Activated T-cell treated with anti-CD3 and anti-CD28 coated beads, Interleukin-2, amount 50 U/mL, for 24 hours (primary cell): ENCODE measurements around the gene HLA-DQA1.
A peak's percentile ranks its signal among the peaks of the same experiment; 100 is the strongest.
"Not testable (repeated sequence)": the region's sequence is repeated elsewhere in the genome, so short reads cannot be mapped to it uniquely, and the experiment has no call there.

ENCODE experiments used
- DNase-seq: peaks from one replicate; pipeline ENCODE4 v3.0.0-alpha.2; 2020
- H3K27ac Mint-ChIP-seq: 2 replicates; pipeline ENCODE4 v1.8.0; 2020; ENCODE audit warnings: mild to moderate bottlenecking, mixed read lengths
- H3K27me3 Mint-ChIP-seq: 2 replicates; pipeline ENCODE4 v1.8.0; 2020; ENCODE audit warnings: mixed read lengths
- H3K36me3 Mint-ChIP-seq: 2 replicates; pipeline ENCODE4 v1.8.0; 2020; ENCODE audit warnings: low read depth, mixed read lengths
- H3K4me1 Mint-ChIP-seq: 2 replicates; pipeline ENCODE4 v1.8.0; 2020; ENCODE audit warnings: low read depth, mixed read lengths
- H3K4me3 Mint-ChIP-seq: 2 replicates; pipeline ENCODE4 v1.8.0; 2020; ENCODE audit warnings: mild to moderate bottlenecking, moderate library complexity, mixed read lengths
- H3K9me3 Mint-ChIP-seq: 2 replicates; pipeline ENCODE4 v1.8.0; 2020; ENCODE audit warnings: mixed read lengths

Gene HLA-DQA1

GRCh38 chr6:32637883-32638282, 677 bp downstream of the HLA-DQA1 start:
- H3K27me3 Mint-ChIP-seq = no peaks in the 10 kb centered on the region
- peaks cover 24% of the 10 kb centered on the region for H3K4me1 Mint-ChIP-seq
- H3K27ac Mint-ChIP-seq = no peak overlapping the region
- no peak overlapping the region for H3K4me3 Mint-ChIP-seq
- no peaks in the 10 kb centered on the region for H3K9me3 Mint-ChIP-seq
- no peaks in the 10 kb centered on the region for H3K36me3 Mint-ChIP-seq
- DNase-seq = no peak

DNA sequence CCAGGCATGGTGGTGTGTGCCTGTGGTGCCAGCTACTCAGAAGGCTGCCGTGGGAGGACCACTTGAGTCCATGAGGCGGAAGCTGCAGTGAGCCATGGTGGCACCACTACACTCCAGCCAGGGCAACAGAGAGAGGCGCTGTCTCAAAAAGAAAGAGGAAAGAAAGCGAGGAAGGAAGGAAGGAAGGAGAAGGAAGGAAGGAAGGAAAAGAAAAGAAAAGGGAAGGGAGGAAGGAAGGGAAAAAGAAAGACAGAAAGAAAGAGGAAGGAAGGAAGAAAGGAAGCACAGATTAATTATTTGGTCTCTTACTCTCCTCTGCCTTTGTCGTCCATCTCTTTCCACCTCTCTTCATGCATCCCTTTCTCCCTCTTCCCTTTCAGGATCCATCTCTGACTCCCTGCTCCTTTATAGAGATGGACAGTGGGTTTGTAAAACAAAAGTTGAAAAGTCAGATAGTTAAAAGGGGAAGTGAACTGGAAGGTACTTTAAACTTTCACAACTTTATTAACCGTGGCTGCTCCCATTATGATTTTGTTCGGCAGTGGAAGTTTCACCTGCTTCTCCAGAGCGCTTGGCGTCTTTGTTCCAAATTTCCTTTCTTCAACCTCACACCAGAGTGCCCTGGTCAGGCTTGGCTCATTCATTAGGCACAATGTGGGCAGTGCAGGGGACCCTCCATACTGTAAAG, 1.5 kb downstream of the HLA-DQA1 start:
- peak overlapping the region; percentile 55 for H3K27ac Mint-ChIP-seq
- no peaks in the 10 kb centered on the region for H3K27me3 Mint-ChIP-seq
- H3K9me3 Mint-ChIP-seq = no peaks in the 10 kb centered on the region
- H3K4me3 Mint-ChIP-seq = peak overlapping the region; percentile 44
- H3K36me3 Mint-ChIP-seq = no peaks in the 10 kb centered on the region
- H3K4me1 Mint-ChIP-seq = peaks cover 24% of the 10 kb centered on the region
- DNase-seq = no peak

GRCh38 chr6:32639440-32640394, 2.5 kb downstream of the HLA-DQA1 start:
- Mint-ChIP-seq H3K4me3 (no peak overlapping the region), H3K27me3 (no peaks in the 10 kb centered on the region), H3K36me3 (no peaks in the 10 kb centered on the region), H3K27ac (no peak overlapping the region), H3K9me3 (no peaks in the 10 kb centered on the region), H3K4me1 (peaks cover 17% of the 10 kb centered on the region)
- DNase-seq = no peak

- no peaks in the 10 kb centered on the region for H3K27me3 Mint-ChIP-seq
- H3K4me3 Mint-ChIP-seq = no peak overlapping the region
- no peak overlapping the region for H3K27ac Mint-ChIP-seq
- no peaks in the 10 kb centered on the region for H3K36me3 Mint-ChIP-seq
- peaks cover 17% of the 10 kb centered on the region for H3K4me1 Mint-ChIP-seq
- no peak for DNase-seq
- no peaks in the 10 kb centered on the region for H3K9me3 Mint-ChIP-seq
These were observed 3.9 kb downstream of the HLA-DQA1 start for GRCh38 chr6:32641122-32641521.

DNA sequence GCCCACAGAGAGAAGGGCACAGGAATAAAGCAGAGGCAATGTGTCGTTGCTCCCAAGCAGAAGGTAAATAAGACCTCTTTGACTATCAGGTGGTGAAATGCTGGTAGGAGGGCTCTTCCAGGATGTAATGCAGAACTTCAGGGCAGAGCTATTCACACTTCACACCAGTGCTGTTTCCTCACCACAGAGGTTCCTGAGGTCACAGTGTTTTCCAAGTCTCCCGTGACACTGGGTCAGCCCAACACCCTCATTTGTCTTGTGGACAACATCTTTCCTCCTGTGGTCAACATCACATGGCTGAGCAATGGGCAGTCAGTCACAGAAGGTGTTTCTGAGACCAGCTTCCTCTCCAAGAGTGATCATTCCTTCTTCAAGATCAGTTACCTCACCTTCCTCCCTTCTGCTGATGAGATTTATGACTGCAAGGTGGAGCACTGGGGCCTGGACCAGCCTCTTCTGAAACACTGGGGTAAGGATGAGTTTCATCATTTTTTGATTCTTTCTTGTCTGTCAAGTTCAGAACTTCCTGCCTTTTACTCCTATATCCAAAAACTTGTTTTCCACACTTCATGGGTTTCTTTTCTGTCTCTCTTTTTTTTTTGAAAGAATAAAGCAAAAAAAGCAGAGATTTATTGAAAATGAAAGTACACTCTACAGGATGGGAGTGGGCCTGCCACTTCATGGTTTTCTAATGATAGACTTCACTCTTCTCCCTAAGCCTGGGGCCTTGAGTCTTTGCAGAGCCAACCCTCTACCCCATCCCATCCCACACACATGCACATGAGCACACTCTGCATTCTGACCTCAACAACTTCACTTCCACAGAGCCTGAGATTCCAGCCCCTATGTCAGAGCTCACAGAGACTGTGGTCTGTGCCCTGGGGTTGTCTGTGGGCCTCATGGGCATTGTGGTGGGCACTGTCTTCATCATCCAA, 4.8 kb downstream of the HLA-DQA1 start:
- DNase-seq, H3K27me3 Mint-ChIP-seq, H3K9me3 Mint-ChIP-seq, H3K27ac Mint-ChIP-seq, H3K36me3 Mint-ChIP-seq, H3K4me3 Mint-ChIP-seq: not testable (repeated sequence)
- H3K4me1 Mint-ChIP-seq = peaks cover 16% of the 10 kb centered on the region

DNA sequence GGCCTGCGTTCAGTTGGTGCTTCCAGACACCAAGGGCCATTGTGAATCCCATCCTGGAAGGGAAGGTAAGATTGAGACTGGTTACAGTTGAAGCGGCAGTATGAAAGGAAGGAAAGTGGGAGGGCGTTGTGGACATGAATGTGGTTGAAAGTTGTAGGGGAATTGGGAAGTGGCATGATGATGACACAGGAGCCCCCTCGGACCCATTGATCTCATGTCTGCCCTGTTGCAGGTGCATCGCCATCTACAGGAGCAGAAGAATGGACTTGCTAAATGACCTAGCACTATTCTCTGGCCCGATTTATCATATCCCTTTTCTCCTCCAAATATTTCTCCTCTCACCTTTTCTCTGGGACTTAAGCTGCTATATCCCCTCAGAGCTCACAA, 5.5 kb downstream of the HLA-DQA1 start:
- H3K36me3 Mint-ChIP-seq = no peaks in the 10 kb centered on the region
- no peaks in the 10 kb centered on the region for H3K9me3 Mint-ChIP-seq
- no peaks in the 10 kb centered on the region for H3K27me3 Mint-ChIP-seq
- peaks cover 15% of the 10 kb centered on the region for H3K4me1 Mint-ChIP-seq
- no peak for DNase-seq
- no peak overlapping the region for H3K27ac Mint-ChIP-seq
- no peak overlapping the region for H3K4me3 Mint-ChIP-seq

GRCh38 chr6:32643904-32644303, 6.7 kb downstream of the HLA-DQA1 start:
- H3K27me3 Mint-ChIP-seq = peaks cover 3% of the 10 kb centered on the region
- H3K27ac Mint-ChIP-seq = no peak overlapping the region
- DNase-seq = no peak

DNA sequence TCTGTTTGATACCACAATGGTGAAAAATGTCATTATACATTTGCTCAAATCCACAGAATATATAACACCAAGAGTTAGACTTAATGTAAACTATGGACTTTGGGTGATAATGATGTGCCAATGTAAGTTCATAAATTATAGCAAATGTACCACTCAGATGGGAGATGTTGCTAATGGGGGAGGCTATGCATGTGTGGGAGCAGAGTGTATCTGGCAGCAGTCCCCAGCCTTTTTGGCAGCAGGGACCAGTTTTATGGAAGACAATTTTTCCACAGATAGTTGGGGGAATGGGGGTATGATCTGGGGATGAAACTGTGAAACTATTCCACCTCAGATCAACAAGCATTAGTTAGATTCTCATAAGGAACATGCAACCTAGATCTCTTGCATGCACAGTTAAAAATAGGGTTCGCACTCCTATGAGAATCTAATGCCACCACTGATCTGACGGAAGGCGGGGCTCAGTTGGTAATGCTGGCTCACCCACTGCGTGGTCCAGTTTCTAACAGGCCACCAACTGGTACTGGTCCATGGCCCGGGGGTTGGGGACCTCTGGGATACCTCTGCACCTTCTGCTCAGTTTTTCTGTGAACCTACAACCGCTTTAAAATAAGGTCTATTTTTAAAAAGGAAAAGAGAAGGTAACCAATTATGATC, 8.0 kb downstream of the HLA-DQA1 start:
- Mint-ChIP-seq H3K4me1 (peaks cover 15% of the 10 kb centered on the region), H3K9me3 (peaks cover 2% of the 10 kb centered on the region), H3K27me3 (peaks cover 3% of the 10 kb centered on the region), H3K36me3 (no peaks in the 10 kb centered on the region), H3K4me3 (no peak overlapping the region), H3K27ac (no peak overlapping the region)
- DNase-seq = no peak

More at GRCh38 chr6:32643904-32644303, 6.7 kb downstream of the HLA-DQA1 start:
- H3K4me1 Mint-ChIP-seq = peaks cover 15% of the 10 kb centered on the region
- no peaks in the 10 kb centered on the region for H3K9me3 Mint-ChIP-seq
- H3K4me3 Mint-ChIP-seq = no peak overlapping the region
- no peaks in the 10 kb centered on the region for H3K36me3 Mint-ChIP-seq

DNA sequence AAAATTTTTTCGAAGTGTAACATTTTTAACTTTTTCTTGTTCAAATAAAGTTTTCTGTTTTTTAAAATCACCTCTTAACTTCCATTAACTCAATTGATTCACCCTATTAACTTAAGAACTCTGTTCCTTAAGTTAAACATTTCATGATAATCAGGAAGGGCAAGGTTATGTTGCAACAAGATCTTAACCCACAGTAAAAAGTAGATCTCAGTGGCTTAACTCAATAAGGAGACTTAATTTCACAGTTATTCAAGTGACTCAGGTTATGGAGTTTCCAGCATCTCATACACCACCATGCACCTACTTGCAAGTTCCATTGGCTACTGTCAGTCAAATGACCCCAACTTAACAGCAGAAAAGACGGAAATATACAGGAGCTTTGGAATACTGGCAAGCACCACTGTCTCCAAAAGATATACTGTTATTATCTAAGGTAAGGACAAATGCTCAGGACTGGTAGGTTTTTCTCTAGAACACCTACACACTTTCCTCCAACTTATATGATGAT, 18.1 kb downstream of the HLA-DQA1 start:
- H3K36me3 Mint-ChIP-seq = peaks cover 2% of the 10 kb centered on the region
- H3K4me1 Mint-ChIP-seq = peaks cover 3% of the 10 kb centered on the region
- H3K27ac Mint-ChIP-seq = no peak overlapping the region
- H3K9me3 Mint-ChIP-seq = peaks cover 8% of the 10 kb centered on the region
- H3K27me3 Mint-ChIP-seq = no peaks in the 10 kb centered on the region
- DNase-seq = no peak
- H3K4me3 Mint-ChIP-seq = no peak overlapping the region

GRCh38 chr6:32657329-32657728, 20.1 kb downstream of the HLA-DQA1 start:
- H3K9me3 Mint-ChIP-seq, DNase-seq, H3K4me3 Mint-ChIP-seq, H3K27me3 Mint-ChIP-seq, H3K27ac Mint-ChIP-seq, H3K4me1 Mint-ChIP-seq, H3K36me3 Mint-ChIP-seq: not testable (repeated sequence)

- not testable (repeated sequence) for H3K9me3 Mint-ChIP-seq, H3K27ac Mint-ChIP-seq, H3K4me1 Mint-ChIP-seq, H3K36me3 Mint-ChIP-seq, H3K27me3 Mint-ChIP-seq, DNase-seq, H3K4me3 Mint-ChIP-seq
These were observed 20.6 kb downstream of the HLA-DQA1 start for GRCh38 chr6:32657819-32658218.

- H3K27ac Mint-ChIP-seq = no peak overlapping the region
- H3K36me3 Mint-ChIP-seq = peaks cover 2% of the 10 kb centered on the region
- DNase-seq = no peak
- H3K4me3 Mint-ChIP-seq = no peak overlapping the region
- peaks cover 5% of the 10 kb centered on the region for H3K4me1 Mint-ChIP-seq
- H3K9me3 Mint-ChIP-seq = peaks cover 8% of the 10 kb centered on the region
- peaks cover 2% of the 10 kb centered on the region for H3K27me3 Mint-ChIP-seq
These were observed 21.2 kb downstream of the HLA-DQA1 start for GRCh38 chr6:32658268-32658897.

DNA sequence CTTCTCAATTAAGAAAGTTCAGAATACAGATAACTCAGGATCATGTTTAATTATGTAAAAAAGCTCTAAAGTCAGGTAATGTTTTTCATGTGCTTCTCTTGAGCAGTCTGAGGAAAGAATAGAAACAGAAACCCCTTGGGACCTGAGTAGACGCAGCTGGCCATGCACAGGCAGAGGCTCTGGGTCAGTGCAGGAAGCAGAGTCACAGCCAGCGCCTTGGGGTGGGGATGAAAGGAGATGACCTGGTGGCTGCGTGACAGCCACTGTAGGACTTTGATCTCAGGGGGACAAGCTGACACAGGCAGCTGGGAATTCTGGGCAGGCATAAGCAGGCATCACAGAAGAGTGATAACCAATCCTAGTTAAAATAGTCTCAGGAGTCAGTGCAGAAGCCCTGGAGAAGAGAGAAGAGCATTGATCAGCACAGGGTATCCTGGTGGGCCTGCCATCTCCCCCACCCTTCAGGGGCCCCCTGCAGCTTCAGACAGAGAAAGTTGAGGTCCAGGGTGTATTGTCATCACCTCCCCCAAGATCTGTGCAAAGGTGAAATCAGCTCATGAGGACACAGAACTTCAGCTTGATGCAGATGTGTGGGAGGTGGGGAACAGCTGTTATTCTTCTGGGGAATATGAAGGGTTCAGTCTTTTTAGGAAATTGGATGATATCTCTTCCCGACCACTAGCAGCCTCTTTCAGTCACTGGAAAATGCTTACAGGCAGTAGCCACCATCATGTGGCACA, 22.8 kb downstream of the HLA-DQA1 start:
- Mint-ChIP-seq H3K27me3 (peaks cover 15% of the 10 kb centered on the region), H3K36me3 (peaks cover 2% of the 10 kb centered on the region), H3K27ac (no peak overlapping the region), H3K9me3 (peaks cover 8% of the 10 kb centered on the region), H3K4me3 (no peak overlapping the region), H3K4me1 (peaks cover 17% of the 10 kb centered on the region)
- DNase-seq = no peak
